ENCODE measurements around the gene TRMT44. TPM values are rescaled to one million over a fixed set of nuclear protein-coding genes. Genes with fewer than 3 reads are reported as not detected.
"Not testable (repeated sequence)": the region's sequence is repeated elsewhere in the genome, so short reads cannot be mapped to it uniquely, and the experiment has no call there.

Gene TRMT44
- total RNA-seq, 1 experiment from 2014 or later, result 26.8 TPM

DNA sequence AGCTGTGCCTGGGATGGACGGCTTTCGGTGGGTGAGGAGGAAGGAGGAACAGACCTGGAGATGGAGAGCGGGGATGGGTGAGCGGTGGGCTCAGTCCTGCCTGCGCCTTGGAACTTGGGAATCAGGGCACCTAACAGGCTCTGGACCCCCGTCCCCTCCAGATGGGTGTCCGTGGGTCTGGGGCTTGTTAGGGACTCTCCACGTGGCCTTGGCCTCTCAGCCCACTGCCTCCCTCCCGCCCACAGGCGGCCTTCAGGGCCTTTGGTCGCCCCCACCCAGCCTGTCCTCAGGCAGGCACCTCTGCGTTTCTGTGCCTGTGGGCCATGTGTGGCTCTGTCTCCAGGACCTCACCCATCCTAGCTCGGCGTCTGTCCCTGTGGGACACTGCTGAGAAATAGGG is 29.0 kb downstream of the TRMT44 start:
- no peak for DNase-seq (ENCODE audit: low spot score)

DNA sequence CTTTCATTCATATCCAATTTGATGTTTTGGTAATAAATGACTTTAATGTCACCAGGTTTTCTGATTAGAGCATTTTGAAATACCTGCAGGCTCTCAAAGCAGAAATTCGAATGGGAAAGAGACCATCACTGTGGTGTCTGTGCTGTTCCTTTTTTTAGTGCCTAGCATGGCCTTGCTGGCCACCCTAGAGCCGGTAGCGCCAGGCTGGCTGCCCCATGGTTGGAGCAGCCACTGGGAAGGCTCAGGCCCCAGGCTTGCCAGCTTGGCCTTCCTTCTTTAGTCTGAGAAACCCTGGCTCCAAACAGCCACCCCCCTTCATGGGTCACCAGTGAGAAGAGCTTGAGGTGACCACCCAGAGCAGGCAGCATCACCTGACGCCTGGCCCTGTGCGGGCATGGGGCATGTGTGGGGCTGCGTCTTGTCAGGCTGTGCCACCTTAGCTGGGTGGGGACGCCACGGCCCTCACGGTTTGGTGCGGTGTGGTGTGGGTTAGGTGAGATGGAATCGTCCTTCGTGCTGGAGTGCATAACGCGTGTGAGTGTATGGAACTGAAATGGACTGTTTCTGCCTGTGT is 30.0 kb downstream of the TRMT44 start:
- no peak for DNase-seq (ENCODE audit: low spot score)

DNA sequence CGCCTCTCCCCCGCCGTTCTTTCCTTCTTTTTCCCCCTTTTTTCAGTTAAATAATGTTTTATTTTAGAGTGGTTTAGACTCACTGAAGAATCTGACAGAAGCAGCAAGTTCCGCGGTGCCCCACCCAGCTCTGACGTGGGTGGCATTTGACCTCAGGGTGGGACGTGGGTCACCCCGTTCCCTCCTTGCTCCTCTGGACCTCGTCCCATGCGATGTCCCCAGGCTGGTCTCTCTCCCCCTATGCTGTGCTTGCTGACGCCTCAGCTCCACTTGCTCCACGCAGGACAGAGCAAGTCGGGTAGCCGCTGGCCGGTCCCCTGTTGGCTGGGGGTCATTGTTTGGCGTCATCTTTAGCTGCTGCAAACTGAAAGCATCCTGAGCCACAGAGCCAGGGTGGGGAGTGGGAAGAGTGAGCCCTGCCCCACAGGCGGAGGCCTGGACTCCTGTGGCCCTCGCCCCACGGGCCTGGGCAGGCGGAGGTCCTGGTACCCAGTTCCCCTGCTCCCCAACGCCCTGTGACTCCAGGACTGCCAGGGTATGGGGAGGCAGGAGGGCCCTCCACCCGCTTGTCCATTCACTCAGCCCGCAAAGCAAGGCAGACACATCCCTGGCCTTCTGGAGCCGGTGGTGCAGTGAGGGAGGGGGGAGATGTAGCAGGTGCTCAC is 30.8 kb downstream of the TRMT44 start:
- no peak for DNase-seq (ENCODE audit: low spot score)

GRCh38 chr4:8472158-8472688 is 31.6 kb downstream of the TRMT44 start:
- no peak for DNase-seq (ENCODE audit: low spot score)

DNA sequence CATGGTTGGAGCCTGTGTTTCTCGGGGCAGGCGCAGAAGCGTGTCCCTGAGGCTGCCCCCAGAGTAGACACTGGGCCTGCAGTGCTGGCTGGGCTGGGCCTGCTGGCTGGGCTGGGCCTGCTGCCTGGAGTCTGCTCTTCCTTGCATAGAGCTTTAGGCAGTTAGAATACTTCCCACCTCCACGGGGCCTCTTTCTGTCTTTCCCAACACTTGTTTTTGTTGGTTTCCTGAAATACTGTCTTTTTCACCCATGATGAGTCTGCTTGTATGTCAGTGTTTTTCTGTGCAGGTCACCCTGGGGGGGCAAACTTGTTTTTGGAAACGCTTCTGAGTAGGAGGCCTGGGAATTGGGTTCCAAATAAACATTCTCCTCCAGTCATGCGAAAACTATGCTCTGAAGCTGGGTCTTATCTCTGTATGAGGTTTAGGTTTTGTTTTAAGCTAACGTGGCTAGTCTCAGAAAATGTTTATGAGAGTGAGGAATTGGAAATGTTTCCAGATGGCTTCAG is 32.2 kb downstream of the TRMT44 start:
- DNase-seq (ENCODE audit: low spot score), result no peak

- DNase-seq (ENCODE audit: low spot score), result no peak
Measured at GRCh38 chr4:8473198-8473919, 32.8 kb downstream of the TRMT44 start.

- DNase-seq (ENCODE audit: low spot score), result no peak
Measured at GRCh38 chr4:8473920-8474590, 33.5 kb downstream of the TRMT44 start.

GRCh38 chr4:8474856-8475255 is 34.3 kb downstream of the TRMT44 start:
- DNase-seq (ENCODE audit: low spot score), result no peak

DNA sequence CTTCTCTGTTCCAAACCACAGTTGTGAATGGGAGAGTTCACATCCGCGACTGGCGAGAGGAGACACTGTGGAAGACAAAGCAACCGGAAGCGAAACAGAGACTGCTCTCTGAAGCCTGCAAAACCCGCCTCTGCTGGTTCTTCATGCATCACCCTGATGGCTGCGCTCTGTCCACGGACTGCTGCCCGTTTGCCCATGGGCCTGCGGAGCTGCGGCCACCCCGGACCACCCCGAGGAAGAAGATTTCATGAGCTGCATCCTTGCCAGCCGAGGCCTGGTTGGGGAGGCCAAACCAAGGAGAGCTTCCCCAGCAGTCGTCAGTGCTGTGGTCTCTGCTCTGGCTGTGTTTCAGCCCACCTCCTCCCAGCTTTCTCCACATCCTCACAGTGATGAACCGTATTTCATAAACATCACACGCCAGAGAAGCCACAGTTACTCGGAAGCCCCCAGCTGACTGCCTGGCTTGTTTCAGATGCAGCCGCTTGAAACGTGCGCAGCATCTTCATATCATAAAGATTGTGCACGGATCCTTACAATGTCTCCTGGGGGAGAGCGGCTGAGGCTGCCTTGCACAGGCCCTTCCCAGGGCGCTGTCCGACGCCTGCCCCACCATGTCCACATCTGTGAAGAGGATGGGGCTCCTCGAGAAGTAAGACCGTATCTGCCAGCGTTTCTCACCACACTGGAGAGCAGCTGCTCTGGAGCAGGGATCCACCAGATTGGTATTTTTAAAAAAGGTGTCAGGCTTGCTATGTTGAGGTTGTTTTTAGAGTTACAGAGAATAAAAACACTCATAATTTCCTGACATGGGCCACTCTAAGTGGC is 35.4 kb downstream of the TRMT44 start:
- no peak for DNase-seq (ENCODE audit: low spot score)

- no peak for DNase-seq (ENCODE audit: low spot score)
Measured at GRCh38 chr4:8477095-8477635, 36.6 kb downstream of the TRMT44 start.

DNA sequence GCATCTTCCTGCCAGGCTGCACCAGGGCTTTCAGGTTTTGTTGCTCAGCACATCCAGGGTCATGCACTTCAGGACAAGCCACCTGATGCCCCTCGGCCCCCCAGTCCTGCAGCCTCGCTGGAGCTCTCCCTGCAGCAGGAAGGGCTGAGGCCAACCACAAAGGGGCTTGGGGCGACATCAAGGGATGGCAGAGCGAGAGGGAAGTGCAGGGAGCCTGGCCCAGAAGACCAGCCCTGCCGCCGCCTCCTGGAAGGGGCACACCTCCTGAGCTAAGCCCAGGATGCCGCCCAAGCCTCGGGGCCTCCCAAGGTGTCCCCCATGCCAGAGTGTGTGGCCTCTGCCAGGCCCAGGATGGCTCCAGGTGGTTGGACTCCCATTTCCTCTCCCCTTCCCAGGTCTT is 37.1 kb downstream of the TRMT44 start:
- no peak for DNase-seq (ENCODE audit: low spot score)

DNA sequence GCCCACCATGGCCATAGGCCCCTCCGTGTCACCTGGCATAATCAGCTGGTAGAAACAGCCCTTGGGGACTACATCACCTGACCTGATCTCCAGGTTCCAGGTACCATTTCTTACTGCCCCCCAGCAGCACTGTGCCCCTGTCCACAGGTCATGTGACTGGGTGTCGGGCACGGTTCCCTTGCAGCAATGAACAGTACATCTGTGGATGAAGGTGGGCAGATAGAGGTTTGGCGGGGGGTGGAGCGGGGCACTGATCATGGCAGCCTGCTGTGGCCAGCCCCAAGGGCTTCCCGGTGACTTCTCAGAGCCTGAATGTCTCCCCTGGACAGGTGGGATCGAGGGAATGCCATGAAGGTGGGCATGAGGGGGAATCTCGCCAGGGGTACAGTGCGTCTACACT is 37.8 kb downstream of the TRMT44 start:
- no peak for DNase-seq (ENCODE audit: low spot score)

DNA sequence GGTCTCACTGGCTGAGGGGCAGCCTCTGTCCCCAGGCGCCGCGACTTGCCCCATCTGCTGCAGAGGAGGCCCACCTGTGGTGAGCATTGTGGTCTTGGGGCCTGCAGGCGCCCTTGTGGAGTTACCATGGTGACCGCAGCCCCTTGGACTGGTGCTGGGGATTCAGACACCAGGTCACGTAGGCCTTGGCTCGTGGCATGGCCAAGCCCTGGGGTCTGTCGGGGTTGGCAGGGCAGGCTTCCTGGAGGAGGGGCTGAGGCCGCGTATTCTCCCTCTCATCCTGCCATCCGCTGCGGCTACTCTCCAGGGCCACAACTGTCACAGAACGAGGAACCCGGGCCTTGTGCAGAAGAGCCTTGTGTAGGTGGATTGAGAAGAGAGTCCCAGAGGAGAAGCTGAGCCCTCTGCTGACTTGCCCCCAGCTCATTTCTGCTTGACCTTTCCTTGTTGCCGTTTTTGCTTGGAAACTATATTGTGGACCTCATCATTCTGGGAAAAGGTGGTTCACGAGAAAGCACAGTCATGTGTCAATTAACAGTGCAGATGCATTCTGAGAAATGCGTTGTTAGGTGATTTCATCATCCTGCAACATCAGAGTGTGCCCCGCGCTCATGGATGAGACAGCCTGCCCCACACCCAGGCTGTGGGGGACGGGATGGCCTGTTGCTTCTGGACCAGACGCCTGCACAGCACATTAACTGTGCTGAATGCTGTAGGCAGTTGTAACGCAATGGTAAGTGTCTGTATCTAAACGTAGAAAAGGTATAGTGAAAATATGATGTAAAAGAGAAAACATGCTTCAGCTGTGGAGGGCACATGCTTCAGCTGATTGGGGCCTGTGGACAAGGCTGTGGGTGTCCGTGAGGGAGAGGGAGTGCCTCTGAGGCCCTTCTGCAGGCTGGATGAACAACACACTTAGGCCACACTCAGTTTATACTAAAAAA is 38.5 kb downstream of the TRMT44 start:
- no peak for DNase-seq (ENCODE audit: low spot score)

DNA sequence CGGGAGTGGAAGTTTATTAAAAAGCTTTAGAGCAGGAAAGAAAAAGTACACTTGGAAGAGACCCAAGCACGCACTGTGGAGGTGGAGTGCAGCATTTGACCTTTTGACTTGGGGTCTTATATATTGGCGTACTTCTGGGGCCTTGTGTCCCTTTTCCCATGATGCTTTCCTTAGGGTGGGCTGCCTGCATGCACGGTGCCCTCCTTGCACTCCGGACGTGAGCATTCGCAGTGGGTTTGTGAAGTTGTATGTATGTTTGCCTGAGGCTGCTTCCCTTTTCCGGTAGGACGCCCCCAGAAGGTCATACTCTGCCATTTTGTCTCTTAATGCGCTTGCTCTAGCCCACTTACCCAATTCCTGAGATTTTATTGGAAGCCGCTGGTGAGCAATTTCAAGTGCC is 39.6 kb downstream of the TRMT44 start:
- DNase-seq (ENCODE audit: low spot score), result no peak

- not testable (repeated sequence) for DNase-seq (ENCODE audit: low spot score)
Measured at GRCh38 chr4:8486643-8487042, 46.1 kb downstream of the TRMT44 start.

GRCh38 chr4:8488791-8489369 is 48.3 kb downstream of the TRMT44 start:
- DNase-seq (ENCODE audit: low spot score), result no peak

GRCh38 chr4:8491478-8491877 is 50.9 kb downstream of the TRMT44 start:
- DNase-seq (ENCODE audit: low spot score), result not testable (repeated sequence)

DNA sequence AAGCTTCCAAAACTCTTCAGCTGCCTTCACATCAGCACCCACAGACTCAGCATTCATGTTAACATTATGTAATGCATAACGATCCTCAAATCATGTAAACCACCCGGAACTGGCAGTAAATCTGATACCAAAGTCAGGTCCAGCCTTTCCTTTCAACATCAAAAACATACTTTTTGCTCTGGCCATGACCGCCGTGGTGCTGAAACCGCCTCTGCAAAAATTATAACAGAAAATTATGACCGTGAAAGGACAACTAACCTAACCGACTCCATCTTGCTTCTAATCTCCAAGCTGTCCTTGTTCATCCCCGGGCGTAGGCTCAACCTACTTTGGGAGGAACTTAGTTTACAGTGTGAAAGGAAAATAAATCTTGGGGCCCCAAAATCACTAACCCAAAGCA is 51.6 kb downstream of the TRMT44 start:
- no peak for DNase-seq (ENCODE audit: low spot score)

DNA sequence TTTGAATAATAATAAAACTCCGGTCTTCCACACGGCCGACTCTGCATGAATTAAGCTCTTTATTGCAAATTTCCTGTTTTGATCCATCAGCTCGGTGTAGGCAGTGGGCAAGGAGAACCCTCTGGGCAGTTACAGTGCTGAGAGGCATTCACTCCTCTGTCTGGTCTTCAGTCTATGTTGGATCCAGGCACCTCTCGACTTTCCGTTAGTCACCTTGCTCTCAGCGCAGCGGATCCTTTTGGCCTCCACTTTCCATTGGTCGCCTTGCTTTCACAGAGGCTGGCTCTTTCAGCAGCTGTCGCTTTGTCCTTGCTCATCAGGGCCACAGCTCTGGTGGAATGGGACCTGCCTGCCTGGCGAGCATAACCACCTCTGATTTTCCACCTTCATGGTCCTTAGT is 52.9 kb downstream of the TRMT44 start:
- no peak for DNase-seq (ENCODE audit: low spot score)
